Smooth muscle cell (in vitro differentiated cells): ENCODE data around the gene DYNC2LI1. TPM values are rescaled to one million over a fixed set of nuclear protein-coding genes. Genes with fewer than 3 reads are reported as not detected.

Experiments
- DNase-seq: peaks from one replicate; lab custom pipeline; 2025; ENCODE audit not compliant: unreplicated experiment; lab: John Stamatoyannopoulos, UW
- H2AFZ ChIP-seq: fragments of 200-600 bp; sonication (generic); 2 replicates; pipeline ENCODE4 v1.6.0; 2016; ENCODE audit warnings: antibody characterized with exemption, low read depth, mild to moderate bottlenecking
- H3F3A ChIP-seq: fragments of 200-600 bp; sonication (generic); 2 replicates; pipeline ENCODE4 v1.6.0; 2017; ENCODE audit warnings: antibody characterized with exemption, low read depth
- H3K27ac ChIP-seq: fragments of 200-600 bp; sonication (generic); 2 replicates; pipeline ENCODE4 v1.5.1; 2016; ENCODE audit warnings: low read depth, mild to moderate bottlenecking
- H3K27me3 ChIP-seq: fragments of 200-600 bp; sonication (generic); 2 replicates; pipeline ENCODE4 v1.6.1; 2016; ENCODE audit warnings: low read depth, mild to moderate bottlenecking
- H3K36me3 ChIP-seq: fragments of 200-600 bp; sonication (generic); 2 replicates; pipeline ENCODE4 v1.5.1; 2016; ENCODE audit warnings: low read depth
- H3K4me1 ChIP-seq: fragments of 200-600 bp; sonication (generic); 2 replicates; pipeline ENCODE4 v1.5.1; 2016; ENCODE audit warnings: low read depth
- H3K4me2 ChIP-seq: fragments of 200-600 bp; sonication (generic); 2 replicates; pipeline ENCODE4 v1.6.0; 2016; ENCODE audit warnings: mild to moderate bottlenecking
- H3K4me3 ChIP-seq: fragments of 200-600 bp; sonication (generic); 2 replicates; pipeline ENCODE4 v1.5.1; 2016; ENCODE audit warnings: mild to moderate bottlenecking
- H3K79me2 ChIP-seq: fragments of 200-600 bp; sonication (generic); 2 replicates; pipeline ENCODE4 v1.6.0; 2016; ENCODE audit warnings: low read depth, mild to moderate bottlenecking
- H3K9ac ChIP-seq: fragments of 200-600 bp; sonication (generic); 2 replicates; pipeline ENCODE4 v1.6.0; 2016; ENCODE audit warnings: low read depth
- H3K9me3 ChIP-seq: fragments of 200-600 bp; sonication (generic); replicated peaks from 2 replicates; pipeline ENCODE4 v1.5.1; 2016; ENCODE audit warnings: low read depth
- H4K20me1 ChIP-seq: fragments of 200-600 bp; sonication (generic); 2 replicates; pipeline ENCODE4 v1.6.0; 2016; ENCODE audit warnings: low read depth
- WGBS: methylation state at CpG from one replicate; pipeline ENCODE4 v1.1.7; 2016; ENCODE audit warnings: low lambda C conversion rate; 5-methylcytosine and 5-hydroxymethylcytosine counted together
- polyA plus RNA-seq: library from polyadenylated mRNA; unstranded; fragments of >200 nt; fragmentation: Nextera tagmentation; extraction: Ambion mirVana; gene quantifications from 2 replicates; pipeline ENCODE4 v1.2.1, GENCODE V29; 2016
- total RNA-seq: library from RNA; depleted of rRNA; stranded (reverse); fragments of >200 nt; gene quantifications from 2 replicates; pipeline ENCODE4 v1.2.3, GENCODE V29; 2014
- TF ChIP-seq, protein P1 (sequence below): fragments of 200-600 bp; sonication (generic); IDR thresholded peaks from 2 replicates; pipeline ENCODE4 v1.5.1; 2017; ENCODE audit warnings: borderline replicate concordance, mild to moderate bottlenecking, antibody characterized with exemption; ENCODE audit not compliant: insufficient read depth, poor library complexity, severe bottlenecking

Gene DYNC2LI1
- total and polyA plus RNA-seq, 2 experiments from 2014 or later: 22.0 to 46.7 TPM

DNA sequence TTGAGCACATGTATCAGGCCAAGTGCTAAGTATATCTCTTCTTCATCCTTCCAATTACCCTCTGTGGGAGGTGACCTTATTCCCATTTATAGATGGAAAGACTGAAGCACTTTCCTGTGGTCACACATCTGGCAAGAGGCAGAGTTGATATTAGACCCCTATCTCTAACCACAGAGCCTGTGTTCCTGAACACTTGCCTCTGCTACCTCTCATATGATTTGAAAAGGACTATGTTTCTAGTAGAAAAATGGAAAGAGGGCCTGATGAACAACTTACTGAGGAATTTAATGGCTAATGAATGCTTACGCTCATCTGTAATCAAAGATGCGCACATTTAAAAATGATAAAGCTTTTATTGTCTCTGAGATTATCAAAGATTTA lies 46.2 kb upstream of the DYNC2LI1 start:
- Histone ChIP-seq H3K27ac (no peak overlapping the region), H2AFZ (no peak overlapping the region), H3K9ac (no peak overlapping the region), H3K27me3 (no peaks in the 10 kb centered on the region), H3K79me2 (no peaks in the 10 kb centered on the region), H4K20me1 (no peaks in the 10 kb centered on the region), H3K9me3 (no peaks in the 10 kb centered on the region), H3K4me2 (no peak overlapping the region), H3K36me3 (no peaks in the 10 kb centered on the region), H3K4me1 (peaks cover 11% of the 10 kb centered on the region), H3K4me3 (no peak overlapping the region), H3F3A (peaks cover 6% of the 10 kb centered on the region)
- TF ChIP-seq, protein P1, sequence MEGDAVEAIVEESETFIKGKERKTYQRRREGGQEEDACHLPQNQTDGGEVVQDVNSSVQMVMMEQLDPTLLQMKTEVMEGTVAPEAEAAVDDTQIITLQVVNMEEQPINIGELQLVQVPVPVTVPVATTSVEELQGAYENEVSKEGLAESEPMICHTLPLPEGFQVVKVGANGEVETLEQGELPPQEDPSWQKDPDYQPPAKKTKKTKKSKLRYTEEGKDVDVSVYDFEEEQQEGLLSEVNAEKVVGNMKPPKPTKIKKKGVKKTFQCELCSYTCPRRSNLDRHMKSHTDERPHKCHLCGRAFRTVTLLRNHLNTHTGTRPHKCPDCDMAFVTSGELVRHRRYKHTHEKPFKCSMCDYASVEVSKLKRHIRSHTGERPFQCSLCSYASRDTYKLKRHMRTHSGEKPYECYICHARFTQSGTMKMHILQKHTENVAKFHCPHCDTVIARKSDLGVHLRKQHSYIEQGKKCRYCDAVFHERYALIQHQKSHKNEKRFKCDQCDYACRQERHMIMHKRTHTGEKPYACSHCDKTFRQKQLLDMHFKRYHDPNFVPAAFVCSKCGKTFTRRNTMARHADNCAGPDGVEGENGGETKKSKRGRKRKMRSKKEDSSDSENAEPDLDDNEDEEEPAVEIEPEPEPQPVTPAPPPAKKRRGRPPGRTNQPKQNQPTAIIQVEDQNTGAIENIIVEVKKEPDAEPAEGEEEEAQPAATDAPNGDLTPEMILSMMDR: no peak
- WGBS: 95% methylated on average over 2 of the region's 2 CpGs
- DNase-seq: no peak

DNA sequence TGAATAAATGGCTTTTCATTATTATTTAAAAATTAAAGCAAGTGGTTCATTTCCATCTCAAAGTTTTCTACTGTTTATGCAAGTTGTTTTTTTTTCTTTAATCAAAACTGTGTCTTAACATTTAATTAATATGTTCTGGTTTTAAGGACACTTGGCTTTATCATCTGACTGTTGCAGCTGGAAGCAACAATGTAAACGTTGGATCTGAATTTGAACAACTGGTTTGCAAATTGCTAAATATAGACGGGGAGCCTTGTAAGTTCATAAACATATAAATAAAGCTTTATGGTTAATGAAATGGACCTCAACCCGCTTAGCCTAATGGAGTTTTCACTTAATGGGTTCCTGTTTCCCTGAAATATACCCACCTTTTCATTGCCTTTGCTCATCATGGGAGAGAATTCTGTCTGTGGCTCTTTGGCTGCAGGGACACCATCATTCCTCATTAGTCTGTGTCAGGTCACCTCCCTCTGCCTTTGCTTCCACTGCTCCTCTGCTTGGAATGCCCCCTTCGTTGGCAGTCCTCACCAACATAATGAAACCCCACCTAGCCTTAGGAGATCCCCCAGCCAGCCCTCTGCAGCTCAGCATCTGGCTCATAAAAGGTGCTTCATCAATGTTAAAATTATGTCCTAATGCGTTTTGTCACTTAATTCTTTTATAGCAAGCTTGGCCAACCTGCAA lies 44.2 kb upstream of the DYNC2LI1 start:
- H3K79me2 ChIP-seq: no peaks in the 10 kb centered on the region
- DNase-seq: no peak
- H3K9ac ChIP-seq: no peak overlapping the region
- H4K20me1 ChIP-seq: no peaks in the 10 kb centered on the region
- no peak overlapping the region for H3K4me3 ChIP-seq
- TF ChIP-seq, protein P1: no peak
- H3K4me1 ChIP-seq: peaks cover 8% of the 10 kb centered on the region
- no peak overlapping the region for H3K27ac ChIP-seq
- H2AFZ ChIP-seq: no peak overlapping the region
- no peak overlapping the region for H3K4me2 ChIP-seq
- WGBS: 53% methylated on average over 5 of the region's 5 CpGs
- H3F3A ChIP-seq: peaks cover 6% of the 10 kb centered on the region
- no peaks in the 10 kb centered on the region for H3K9me3 ChIP-seq
- H3K27me3 ChIP-seq: no peaks in the 10 kb centered on the region
- H3K36me3 ChIP-seq: no peaks in the 10 kb centered on the region

DNA sequence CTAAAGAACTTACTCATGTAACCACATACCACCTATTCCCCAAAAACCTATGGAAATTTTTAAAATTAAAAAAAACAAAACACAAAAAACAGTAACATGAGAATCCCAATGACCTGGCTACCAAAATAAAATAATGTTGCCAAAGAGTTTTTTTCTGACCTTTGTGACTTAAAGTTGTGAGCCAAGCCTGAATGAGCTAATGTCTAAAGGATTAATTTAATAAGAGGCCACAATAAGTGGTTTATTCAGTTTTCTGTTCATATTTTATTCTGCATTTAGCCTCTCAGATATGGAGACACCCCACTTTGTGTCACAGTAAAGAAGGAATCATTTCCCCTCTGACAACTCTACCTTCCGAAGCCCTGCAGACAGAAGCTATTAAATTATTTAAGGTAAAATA lies 42.6 kb upstream of the DYNC2LI1 start:
- H3F3A ChIP-seq: no peaks in the 10 kb centered on the region
- no peaks in the 10 kb centered on the region for H4K20me1 ChIP-seq
- TF ChIP-seq, protein P1: no peak
- H3K4me1 ChIP-seq: no peaks in the 10 kb centered on the region
- no peak overlapping the region for H3K9ac ChIP-seq
- H3K27me3 ChIP-seq: no peaks in the 10 kb centered on the region
- H3K4me2 ChIP-seq: no peak overlapping the region
- no peak overlapping the region for H3K4me3 ChIP-seq
- WGBS: 98% methylated on average over 1 of the region's 1 CpG
- no peak overlapping the region for H2AFZ ChIP-seq
- no peaks in the 10 kb centered on the region for H3K9me3 ChIP-seq
- no peaks in the 10 kb centered on the region for H3K79me2 ChIP-seq
- no peaks in the 10 kb centered on the region for H3K36me3 ChIP-seq
- no peak overlapping the region for H3K27ac ChIP-seq
- no peak for DNase-seq

DNA sequence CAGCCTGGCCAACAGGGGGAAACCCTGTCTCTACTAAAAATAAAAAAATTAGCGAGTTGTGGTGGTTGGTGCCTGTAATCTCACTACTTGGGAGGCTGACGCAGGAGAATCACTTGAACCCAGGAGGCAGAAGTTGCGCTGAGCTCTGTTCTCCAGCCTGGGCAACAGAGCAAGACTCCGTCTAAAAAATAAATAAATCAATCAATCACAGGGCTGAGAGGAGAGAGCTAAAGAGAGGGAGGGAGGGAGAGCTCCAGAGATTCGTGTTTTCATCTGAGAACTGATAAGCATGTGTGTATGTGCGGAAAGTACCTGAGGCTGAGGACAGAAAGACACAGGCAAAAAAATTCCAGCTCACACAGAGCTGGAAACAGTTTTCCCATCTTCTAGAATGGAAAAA lies 37.2 kb upstream of the DYNC2LI1 start:
- TF ChIP-seq, protein P1: no peak
- DNase-seq: no peak
- 93% methylated on average over 6 of the region's 6 CpGs for WGBS
- H3K79me2 ChIP-seq: no peaks in the 10 kb centered on the region
- no peaks in the 10 kb centered on the region for H3K36me3 ChIP-seq
- H4K20me1 ChIP-seq: no peaks in the 10 kb centered on the region
- H3K4me3 ChIP-seq: no peak overlapping the region
- no peak overlapping the region for H3K27ac ChIP-seq
- no peak overlapping the region for H3K9ac ChIP-seq
- no peaks in the 10 kb centered on the region for H3K4me1 ChIP-seq
- no peak overlapping the region for H2AFZ ChIP-seq
- H3K27me3 ChIP-seq: no peaks in the 10 kb centered on the region
- H3F3A ChIP-seq: no peaks in the 10 kb centered on the region
- H3K9me3 ChIP-seq: no peaks in the 10 kb centered on the region
- H3K4me2 ChIP-seq: no peak overlapping the region
